PC-3 (cell line): ENCODE measurements around the gene CD40. TPM values are rescaled to one million over a fixed set of nuclear protein-coding genes. Genes with fewer than 3 reads are reported as not detected.

Source experiments
- ATAC-seq: fragments of 200-7000 bp; cut with Tn5 transposase; 2 replicates; pipeline ENCODE4 v1.9.1; 2020; ENCODE audit warnings: mild to moderate bottlenecking, moderate library complexity
- BruUV-seq: library from RNA; stranded (reverse); fragments of 400-500 nt; replicated peaks from 2 replicates; lab custom pipeline; 2021; lab: Mats Ljungman, UMichigan
- CTCF ChIA-PET: fragments of 300-600 bp; sonication (Branson Sonifier 250); formaldehyde crosslinking; loops from one replicate; lab custom pipeline; 2022; ENCODE audit warnings: antibody characterized with exemption; lab: Charles Lee
- POLR2A ChIA-PET: fragments of 300-600 bp; sonication (Branson Sonifier 250); formaldehyde crosslinking; loops from one replicate; lab custom pipeline; 2022; ENCODE audit warnings: antibody characterized with exemption; ENCODE audit not compliant: unreplicated experiment; lab: Charles Lee
- DNase-seq: peaks from one replicate; pipeline ENCODE4 v3.0.0-alpha.2; 2015
- H2AFZ ChIP-seq: fragments of 300-600 bp; sonication (generic); 2 replicates; pipeline ENCODE4 v1.6.0; 2016; ENCODE audit warnings: antibody characterized with exemption, low read length
- H3F3A ChIP-seq: fragments of 300-600 bp; sonication (generic); one replicate; pipeline ENCODE4 v1.6.0; 2017; ENCODE audit warnings: antibody characterized with exemption, low read length, control low read depth, mild to moderate bottlenecking; ENCODE audit not compliant: unreplicated experiment
- H3K27ac ChIP-seq: fragments of 300-600 bp; sonication (generic); 2 replicates; pipeline ENCODE4 v1.5.1; 2016; ENCODE audit warnings: mild to moderate bottlenecking, low read length
- H3K27me3 ChIP-seq: fragments of 300-600 bp; sonication (generic); 2 replicates; pipeline ENCODE4 v1.6.1; 2016; ENCODE audit warnings: low read length, mixed read lengths
- H3K36me3 ChIP-seq: fragments of 300-600 bp; sonication (generic); 2 replicates; pipeline ENCODE4 v1.6.1; 2016; ENCODE audit warnings: low read depth, mixed run types, low read length, mixed read lengths
- H3K4me1 ChIP-seq: fragments of 300-600 bp; sonication (generic); 2 replicates; pipeline ENCODE4 v1.5.1; 2016; ENCODE audit warnings: low read length; ENCODE audit not compliant: insufficient read depth
- H3K4me2 ChIP-seq: fragments of 300-600 bp; sonication (generic); 2 replicates; pipeline ENCODE4 v1.6.0; 2016; ENCODE audit warnings: low read length
- H3K4me3 ChIP-seq: fragments of 300-600 bp; sonication (generic); 2 replicates; pipeline ENCODE4 v1.5.1; 2016; ENCODE audit warnings: mild to moderate bottlenecking, low read length, mixed read lengths
- H3K79me2 ChIP-seq: fragments of 300-600 bp; sonication (generic); 2 replicates; pipeline ENCODE4 v1.6.1; 2017; ENCODE audit warnings: low read length, mixed read lengths
- H3K9ac ChIP-seq: fragments of 300-600 bp; sonication (generic); 2 replicates; pipeline ENCODE4 v1.6.0; 2016; ENCODE audit warnings: mild to moderate bottlenecking, low read length
- H3K9me2 ChIP-seq: fragments of 300-600 bp; sonication (generic); replicated peaks from 2 replicates; pipeline ENCODE4 v1.6.1; 2016; ENCODE audit warnings: mixed run types, low read length, mixed read lengths
- H3K9me3 ChIP-seq: fragments of 300-600 bp; sonication (generic); 2 replicates; pipeline ENCODE4 v1.6.1; 2016; ENCODE audit warnings: low read length, mixed read lengths
- H4K20me1 ChIP-seq: fragments of 300-600 bp; sonication (generic); 2 replicates; pipeline ENCODE4 v1.6.1; 2016; ENCODE audit warnings: low read length, mixed read lengths
- EZH2 ChIP-seq: fragments of 300-600 bp; sonication (generic); IDR thresholded peaks from one replicate; pipeline ENCODE4 v1.6.1; 2017; ENCODE audit warnings: antibody characterized with exemption, mild to moderate bottlenecking, low read length; ENCODE audit not compliant: unreplicated experiment
- EZH2phosphoT487 ChIP-seq: fragments of 300-600 bp; sonication (generic); IDR thresholded peaks from 2 replicates; pipeline ENCODE4 v1.6.1; 2018; ENCODE audit warnings: mild to moderate bottlenecking, antibody characterized with exemption, low read length, borderline replicate concordance
- intact Hi-C: fragments of 100-400 bp; cut with micrococcal nuclease; formaldehyde crosslinking; loops from 2 replicates; pipeline ENCODE4 v1.9.0; 2023
- total RNA-seq: library from RNA; depleted of rRNA; stranded (reverse); fragments of >200 nt; gene quantifications from 2 replicates; pipeline ENCODE4 v1.2.3, GENCODE V29; 2014
- TF ChIP-seq, protein P1 (sequence below): fragments of 300-600 bp; sonication (generic); conservative IDR thresholded peaks from 2 replicates; pipeline ENCODE4 v1.5.1; 2017; ENCODE audit warnings: antibody characterized with exemption, low read depth, mild to moderate bottlenecking, low read length

The CD40 gene
- total RNA-seq, 1 experiment from 2014 or later: 4.6 TPM

DNA sequence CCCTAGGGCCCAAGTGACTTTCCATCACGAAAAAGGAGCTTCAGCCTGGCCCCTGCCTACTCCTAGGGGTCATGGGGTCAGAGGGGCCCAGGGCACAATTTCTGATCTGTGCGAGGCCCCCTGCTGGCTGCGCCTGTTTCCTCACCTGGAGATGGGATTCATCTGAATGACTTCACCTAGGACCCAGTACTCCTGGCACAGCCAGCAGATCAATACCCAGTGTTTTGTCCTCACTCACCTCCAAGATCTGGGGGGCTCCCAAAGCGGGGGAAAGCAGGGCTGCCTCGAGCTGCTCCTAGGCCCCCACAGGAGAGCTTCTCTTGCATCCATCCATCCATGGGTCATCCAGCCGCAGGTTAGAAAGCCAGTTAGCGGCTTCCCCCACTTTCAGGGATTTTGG is 33.8 kb downstream of the CD40 start:
- Histone ChIP-seq H3K4me3 (no peak overlapping the region), H3K27ac (no peak overlapping the region), H3K9me2 (no peaks in the 10 kb centered on the region), H3K27me3 (peaks cover 21% of the 10 kb centered on the region), H3K9me3 (no peaks in the 10 kb centered on the region), H3K79me2 (no peaks in the 10 kb centered on the region), H2AFZ (no peak overlapping the region), H3F3A (no peaks in the 10 kb centered on the region), H4K20me1 (no peaks in the 10 kb centered on the region), H3K4me1 (no peaks in the 10 kb centered on the region), H3K36me3 (no peaks in the 10 kb centered on the region), H3K9ac (no peak overlapping the region), H3K4me2 (no peak overlapping the region)
- ATAC-seq (no peak; the same call in 1 of the 2 replicates), DNase-seq (peak; percentile 21)
- TF ChIP-seq, protein P1, sequence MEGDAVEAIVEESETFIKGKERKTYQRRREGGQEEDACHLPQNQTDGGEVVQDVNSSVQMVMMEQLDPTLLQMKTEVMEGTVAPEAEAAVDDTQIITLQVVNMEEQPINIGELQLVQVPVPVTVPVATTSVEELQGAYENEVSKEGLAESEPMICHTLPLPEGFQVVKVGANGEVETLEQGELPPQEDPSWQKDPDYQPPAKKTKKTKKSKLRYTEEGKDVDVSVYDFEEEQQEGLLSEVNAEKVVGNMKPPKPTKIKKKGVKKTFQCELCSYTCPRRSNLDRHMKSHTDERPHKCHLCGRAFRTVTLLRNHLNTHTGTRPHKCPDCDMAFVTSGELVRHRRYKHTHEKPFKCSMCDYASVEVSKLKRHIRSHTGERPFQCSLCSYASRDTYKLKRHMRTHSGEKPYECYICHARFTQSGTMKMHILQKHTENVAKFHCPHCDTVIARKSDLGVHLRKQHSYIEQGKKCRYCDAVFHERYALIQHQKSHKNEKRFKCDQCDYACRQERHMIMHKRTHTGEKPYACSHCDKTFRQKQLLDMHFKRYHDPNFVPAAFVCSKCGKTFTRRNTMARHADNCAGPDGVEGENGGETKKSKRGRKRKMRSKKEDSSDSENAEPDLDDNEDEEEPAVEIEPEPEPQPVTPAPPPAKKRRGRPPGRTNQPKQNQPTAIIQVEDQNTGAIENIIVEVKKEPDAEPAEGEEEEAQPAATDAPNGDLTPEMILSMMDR: peak; percentile 80
- no peak for TF ChIP-seq EZH2phosphoT487
- ChIA-PET CTCF (no interaction called here), POLR2A (no interaction called here)
- intact Hi-C loops: no loop called here
- no TSS peak for BruUV-seq

DNA sequence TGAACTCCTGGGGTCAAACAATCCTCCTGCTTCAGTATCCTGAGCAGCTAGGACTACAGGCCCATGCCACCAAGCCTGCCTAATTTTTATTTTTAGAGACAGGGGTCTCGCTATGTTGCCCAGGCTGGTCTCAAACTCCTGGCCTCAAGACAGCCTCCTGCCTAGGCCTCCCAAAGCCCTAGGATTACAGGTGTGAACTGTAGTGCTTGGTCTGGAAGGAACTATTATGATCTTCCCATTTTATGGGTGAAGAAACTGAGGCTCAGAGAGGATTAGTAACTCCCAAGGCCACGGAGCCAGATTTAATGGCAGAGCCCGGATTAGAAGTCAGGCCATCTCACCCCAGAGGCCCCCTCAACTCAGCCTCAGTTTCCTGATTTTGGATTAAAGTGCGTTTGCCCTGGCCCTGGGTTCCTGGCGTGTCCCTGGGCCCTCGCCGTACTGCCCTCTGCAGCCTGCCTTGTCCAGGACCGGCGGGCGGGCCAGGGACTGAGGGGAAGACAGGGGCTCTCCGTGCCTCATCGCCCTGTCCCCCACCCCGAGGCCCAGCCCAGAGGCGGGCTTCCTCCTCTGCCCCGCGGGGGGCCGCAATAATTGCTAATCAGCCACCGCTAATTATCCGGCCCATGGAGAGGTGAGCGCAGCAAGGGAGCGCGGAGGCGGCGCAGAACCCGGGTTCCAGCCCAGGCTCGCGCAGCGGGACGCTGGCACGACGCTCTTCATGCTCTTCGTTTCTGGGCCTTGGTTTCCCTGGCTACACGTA is 34.9 kb downstream of the CD40 start:
- no TSS peak for BruUV-seq
- no peak for ATAC-seq
- Histone ChIP-seq H3K4me3 (no peak overlapping the region), H3K9me2 (no peaks in the 10 kb centered on the region), H3K9me3 (no peaks in the 10 kb centered on the region), H3K9ac (no peak overlapping the region), H3K27me3 (peaks cover 32% of the 10 kb centered on the region), H3K27ac (no peak overlapping the region), H4K20me1 (no peaks in the 10 kb centered on the region), H2AFZ (no peak overlapping the region), H3K4me2 (no peak overlapping the region), H3K79me2 (no peaks in the 10 kb centered on the region), H3K36me3 (no peaks in the 10 kb centered on the region), H3F3A (no peaks in the 10 kb centered on the region), H3K4me1 (no peaks in the 10 kb centered on the region)
- CTCF ChIA-PET: interaction anchor here (0.6 kb wide), 1 partner anchor 20 kb away, joined by 3 read pairs; no protein-coding TSS in a partner anchor
- no peak for TF ChIP-seq EZH2phosphoT487
- TF ChIP-seq, protein P1: no peak
- TF ChIP-seq EZH2: no peak
- DNase-seq: no peak
- intact Hi-C loops: no loop called here
- POLR2A ChIA-PET: interaction anchor here (0.6 kb wide), 1 partner anchor 832 kb away, joined by 3 read pairs; no protein-coding TSS in a partner anchor

- Histone ChIP-seq H3K9me3 (no peaks in the 10 kb centered on the region), H2AFZ (no peak overlapping the region), H3K9me2 (no peaks in the 10 kb centered on the region), H3F3A (no peaks in the 10 kb centered on the region), H3K4me2 (no peak overlapping the region), H3K9ac (no peak overlapping the region), H3K36me3 (no peaks in the 10 kb centered on the region), H3K79me2 (no peaks in the 10 kb centered on the region), H4K20me1 (no peaks in the 10 kb centered on the region), H3K27ac (no peak overlapping the region), H3K4me1 (no peaks in the 10 kb centered on the region), H3K27me3 (peaks cover 44% of the 10 kb centered on the region), H3K4me3 (no peak overlapping the region)
- TF ChIP-seq EZH2phosphoT487 (no peak), EZH2 (no peak)
- TF ChIP-seq, protein P1: no peak
- ChIA-PET CTCF (interaction anchor here (0.7 kb wide), 1 partner anchor 93 kb away, joined by 3 read pairs; no protein-coding TSS in a partner anchor), POLR2A (no interaction called here)
- intact Hi-C loops: no loop called here
- no TSS peak for BruUV-seq
- ATAC-seq: no peak
- no peak for DNase-seq
Measured at GRCh38 chr20:46154305-46154704, 36.2 kb downstream of the CD40 start.
